COLO668 (cell line): ENCODE data around the gene CFTR.
A peak's percentile ranks its signal among the peaks of the same experiment; 100 is the strongest.

ENCODE experiments used
- DNase-seq: peaks from one replicate; lab custom pipeline; 2025; ENCODE audit not compliant: unreplicated experiment; lab: John Stamatoyannopoulos, UW

Gene CFTR

DNA sequence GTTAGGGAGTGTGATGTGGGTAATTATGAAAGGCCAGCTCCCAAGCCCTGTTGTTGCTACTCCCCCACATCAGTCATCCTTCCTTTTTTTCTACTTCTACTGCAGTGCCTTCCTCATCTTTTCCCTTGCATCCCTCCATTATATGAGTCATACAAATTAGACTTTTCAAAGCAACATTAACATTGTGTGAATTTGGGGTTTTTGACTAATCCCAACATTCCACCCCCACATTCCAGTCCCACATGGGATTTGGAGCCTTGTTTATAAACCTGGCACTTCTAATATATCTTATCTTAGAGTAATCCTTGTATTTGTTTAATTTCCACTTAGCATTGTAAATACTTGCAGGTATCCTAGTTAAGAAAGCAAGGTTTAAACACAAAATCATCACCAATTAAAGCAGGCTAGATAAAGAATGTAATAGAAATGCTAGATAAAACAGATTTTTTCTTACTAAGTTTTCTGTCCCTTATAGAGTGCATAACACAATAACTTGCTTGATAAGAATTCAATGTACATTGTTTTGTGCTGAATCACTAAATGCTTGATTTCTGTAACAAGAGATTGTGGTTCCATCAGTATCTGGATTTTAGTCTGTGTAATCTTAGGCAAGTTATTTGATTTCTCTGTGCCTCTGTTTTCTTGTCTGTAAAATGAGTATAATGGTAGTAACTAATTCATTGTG lies 165.8 kb downstream of the CFTR start:
- DNase-seq, result no peak

DNA sequence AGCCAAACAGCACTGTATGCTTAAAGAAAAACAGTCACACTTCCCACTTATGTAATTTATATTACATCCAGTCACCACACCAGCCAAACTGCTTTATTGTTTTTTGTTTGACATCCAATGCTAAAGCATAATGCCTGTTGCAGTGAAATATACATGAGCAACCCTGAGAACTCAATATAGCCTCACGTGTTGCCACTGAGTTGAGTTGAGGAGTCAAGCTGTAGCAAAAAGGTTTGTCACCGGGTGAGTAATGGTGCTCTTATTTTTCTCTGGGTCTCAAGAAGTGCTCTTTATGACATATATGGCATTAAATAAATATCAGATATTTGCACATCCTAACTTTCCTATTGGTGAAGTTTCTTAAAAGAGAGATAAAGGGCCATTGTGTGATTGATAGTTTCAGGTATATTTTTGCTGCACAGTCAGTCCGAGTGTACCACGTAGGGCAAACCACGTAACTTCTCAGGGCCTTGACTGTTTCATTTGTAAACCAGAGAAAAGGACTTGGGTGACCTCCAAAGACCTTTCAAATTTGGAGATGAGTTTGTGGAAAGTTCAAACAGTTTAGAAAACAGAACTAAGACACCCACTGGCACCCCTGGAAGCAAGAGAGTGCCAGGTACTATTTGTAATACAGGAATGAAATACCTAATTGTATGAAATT lies 168.5 kb downstream of the CFTR start:
- DNase-seq, result no peak

DNA sequence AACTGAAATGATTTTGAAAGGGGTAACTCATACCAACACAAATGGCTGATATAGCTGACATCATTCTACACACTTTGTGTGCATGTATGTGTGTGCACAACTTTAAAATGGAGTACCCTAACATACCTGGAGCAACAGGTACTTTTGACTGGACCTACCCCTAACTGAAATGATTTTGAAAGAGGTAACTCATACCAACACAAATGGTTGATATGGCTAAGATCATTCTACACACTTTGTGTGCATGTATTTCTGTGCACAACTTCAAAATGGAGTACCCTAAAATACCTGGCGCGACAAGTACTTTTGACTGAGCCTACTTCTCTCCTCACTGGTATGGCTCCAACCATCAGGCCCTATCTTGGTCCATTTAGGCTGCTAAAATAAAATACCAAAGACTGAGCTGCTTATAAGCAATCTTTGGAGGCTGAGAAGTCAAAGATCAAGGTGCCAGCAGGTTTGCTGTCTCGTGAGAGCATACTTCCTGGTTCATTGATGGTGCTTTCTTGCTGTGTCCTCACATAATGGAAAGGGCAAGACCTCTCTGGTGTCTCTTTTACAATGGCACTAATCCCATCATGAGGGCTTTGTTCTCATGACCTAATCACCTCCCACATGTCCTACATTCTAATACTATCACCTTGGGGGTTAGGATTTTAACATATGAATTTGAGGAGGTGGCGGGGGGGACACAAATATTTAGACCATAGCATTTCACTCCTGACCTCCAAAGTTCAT lies 173.3 kb downstream of the CFTR start:
- no peak for DNase-seq

DNA sequence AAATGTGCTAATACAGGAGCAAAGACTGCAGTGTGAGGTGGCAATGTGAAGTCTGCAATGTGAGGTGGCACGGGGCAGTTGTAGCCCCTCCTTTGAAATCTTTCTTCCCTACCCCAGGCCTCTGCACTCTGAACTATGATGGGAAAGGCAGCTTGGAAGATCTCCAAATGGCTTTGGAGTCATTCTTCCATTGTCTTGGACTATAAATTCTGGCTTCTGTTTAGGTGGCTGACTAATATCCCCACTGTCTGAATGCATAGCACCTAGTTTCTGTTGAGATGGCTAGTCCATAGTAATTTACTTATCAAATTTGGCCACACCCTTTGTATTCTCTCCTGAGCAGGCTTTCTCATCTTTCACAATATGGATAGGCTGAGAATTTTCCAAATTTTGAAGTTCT lies 175.0 kb downstream of the CFTR start:
- no peak for DNase-seq

DNA sequence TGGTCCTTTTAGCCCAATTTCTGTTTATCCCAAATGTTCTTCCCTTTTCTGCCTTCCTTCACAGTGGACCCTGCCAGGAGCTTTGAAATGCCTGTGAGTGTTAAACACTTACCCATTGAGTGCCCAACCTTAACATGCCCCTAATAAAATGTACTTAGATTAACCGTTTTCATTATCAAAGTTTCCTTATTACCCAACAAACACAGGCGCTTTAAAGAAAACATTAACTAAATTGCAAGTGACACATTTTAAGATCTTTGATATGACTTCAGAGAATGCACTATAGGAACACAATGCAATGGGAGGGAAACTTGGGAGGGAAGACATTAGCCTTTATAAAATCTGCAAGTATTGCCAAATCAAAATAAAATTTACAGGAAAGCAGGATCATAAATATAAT lies 177.0 kb downstream of the CFTR start:
- no peak for DNase-seq

DNA sequence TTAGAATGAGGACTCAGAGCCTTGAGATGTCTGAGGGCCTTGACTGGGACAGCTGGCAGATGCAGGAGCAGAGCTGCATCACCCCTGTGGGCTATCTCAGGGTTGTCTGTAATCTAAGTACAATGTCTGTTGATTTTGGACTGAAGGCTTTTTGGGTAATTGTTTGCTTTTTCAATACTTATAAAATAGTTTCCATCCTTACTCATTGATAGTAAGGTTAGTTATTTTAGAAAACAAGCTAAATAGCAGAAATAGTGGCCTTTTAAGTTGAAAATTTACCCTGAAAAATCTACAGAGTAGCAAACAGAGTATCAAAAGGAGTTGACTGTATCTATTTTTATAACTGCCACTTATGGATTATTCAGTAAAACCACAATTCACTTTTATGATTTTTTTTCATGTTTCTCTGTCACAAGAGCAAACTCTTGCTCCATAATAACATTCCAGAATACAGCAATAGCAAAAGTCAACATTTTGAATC lies 179.7 kb downstream of the CFTR start:
- no peak for DNase-seq

DNA sequence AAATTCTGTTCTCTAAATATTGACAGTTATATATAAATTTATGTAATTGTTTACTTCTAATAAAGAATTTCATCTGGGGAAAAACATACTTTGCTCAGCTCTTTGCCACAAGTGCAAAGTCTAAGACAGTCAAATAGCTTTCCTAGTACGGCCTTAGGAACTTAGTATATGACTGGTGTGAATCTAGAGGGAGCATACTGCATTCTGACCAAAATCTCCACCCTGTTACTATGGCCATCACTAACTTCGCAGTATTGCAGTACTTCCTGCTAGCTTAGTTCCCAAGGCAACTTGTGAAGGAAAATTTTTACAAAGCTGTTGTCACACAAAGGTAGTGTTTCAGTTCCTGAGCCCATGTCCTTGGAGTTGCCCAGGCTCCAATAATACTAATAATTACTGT lies 181.5 kb downstream of the CFTR start:
- no peak for DNase-seq

DNA sequence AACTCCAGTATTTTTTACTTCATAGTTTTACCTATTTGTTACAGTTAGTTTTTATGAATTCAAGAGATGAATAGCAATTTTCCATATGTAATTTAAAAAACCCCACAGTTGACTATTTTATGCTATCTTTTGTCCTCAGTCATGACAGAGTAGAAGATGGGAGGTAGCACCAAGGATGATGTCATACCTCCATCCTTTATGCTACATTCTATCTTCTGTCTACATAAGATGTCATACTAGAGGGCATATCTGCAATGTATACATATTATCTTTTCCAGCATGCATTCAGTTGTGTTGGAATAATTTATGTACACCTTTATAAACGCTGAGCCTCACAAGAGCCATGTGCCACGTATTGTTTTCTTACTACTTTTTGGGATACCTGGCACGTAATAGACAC lies 184.2 kb downstream of the CFTR start:
- no peak for DNase-seq

DNA sequence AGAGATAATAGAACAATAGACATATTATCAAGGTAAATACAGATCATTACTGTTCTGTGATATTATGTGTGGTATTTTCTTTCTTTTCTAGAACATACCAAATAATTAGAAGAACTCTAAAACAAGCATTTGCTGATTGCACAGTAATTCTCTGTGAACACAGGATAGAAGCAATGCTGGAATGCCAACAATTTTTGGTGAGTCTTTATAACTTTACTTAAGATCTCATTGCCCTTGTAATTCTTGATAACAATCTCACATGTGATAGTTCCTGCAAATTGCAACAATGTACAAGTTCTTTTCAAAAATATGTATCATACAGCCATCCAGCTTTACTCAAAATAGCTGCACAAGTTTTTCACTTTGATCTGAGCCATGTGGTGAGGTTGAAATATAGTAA lies 185.5 kb downstream of the CFTR start:
- DNase-seq, result no peak

DNA sequence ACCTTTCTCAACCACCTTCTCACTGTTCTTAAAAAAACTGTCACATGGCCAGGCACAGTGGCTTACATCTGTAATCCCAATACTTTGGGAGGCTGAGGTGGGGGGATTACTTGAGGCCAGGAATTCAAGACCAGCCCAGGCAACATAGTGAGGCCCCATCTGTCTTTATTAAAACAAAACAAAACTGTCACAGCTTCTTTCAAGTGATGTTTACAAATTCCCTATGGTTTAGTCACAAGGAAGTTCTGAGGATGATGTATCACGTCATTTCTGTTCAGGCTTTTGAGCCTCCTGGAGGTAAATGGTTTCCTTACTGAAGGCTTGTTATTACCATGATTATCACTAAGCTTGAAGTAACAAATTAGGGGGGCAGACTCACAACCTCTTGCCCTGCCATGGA lies 186.2 kb downstream of the CFTR start:
- no peak for DNase-seq

DNA sequence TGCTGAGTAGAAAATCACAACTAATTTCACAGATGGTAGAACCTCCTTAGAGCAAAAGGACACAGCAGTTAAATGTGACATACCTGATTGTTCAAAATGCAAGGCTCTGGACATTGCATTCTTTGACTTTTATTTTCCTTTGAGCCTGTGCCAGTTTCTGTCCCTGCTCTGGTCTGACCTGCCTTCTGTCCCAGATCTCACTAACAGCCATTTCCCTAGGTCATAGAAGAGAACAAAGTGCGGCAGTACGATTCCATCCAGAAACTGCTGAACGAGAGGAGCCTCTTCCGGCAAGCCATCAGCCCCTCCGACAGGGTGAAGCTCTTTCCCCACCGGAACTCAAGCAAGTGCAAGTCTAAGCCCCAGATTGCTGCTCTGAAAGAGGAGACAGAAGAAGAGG lies 186.9 kb downstream of the CFTR start:
- no peak for DNase-seq

DNA sequence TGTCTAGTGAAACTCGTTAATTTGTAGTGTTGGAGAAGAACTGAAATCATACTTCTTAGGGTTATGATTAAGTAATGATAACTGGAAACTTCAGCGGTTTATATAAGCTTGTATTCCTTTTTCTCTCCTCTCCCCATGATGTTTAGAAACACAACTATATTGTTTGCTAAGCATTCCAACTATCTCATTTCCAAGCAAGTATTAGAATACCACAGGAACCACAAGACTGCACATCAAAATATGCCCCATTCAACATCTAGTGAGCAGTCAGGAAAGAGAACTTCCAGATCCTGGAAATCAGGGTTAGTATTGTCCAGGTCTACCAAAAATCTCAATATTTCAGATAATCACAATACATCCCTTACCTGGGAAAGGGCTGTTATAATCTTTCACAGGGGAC lies 187.6 kb downstream of the CFTR start:
- DNase-seq, result no peak

DNA sequence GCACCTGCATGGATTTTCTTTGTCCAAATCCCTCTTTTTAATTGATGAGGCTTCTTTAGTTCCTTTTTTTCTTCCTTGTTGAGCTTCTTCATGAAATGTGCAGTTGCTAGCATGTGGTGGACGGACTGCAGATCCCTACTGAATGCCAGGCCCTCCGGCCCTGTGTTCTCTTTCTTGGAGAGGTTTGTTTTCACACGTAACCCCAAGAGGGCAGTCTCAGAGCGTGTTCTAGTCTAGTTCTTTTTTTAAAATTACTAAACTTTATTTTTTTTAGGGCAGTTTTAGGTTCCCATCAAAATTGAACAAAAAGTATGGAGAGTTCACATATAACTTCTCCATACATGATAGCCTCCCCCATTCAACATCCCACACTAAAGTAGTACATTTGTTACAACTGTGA lies 190.0 kb downstream of the CFTR start:
- DNase-seq, result no peak

DNA sequence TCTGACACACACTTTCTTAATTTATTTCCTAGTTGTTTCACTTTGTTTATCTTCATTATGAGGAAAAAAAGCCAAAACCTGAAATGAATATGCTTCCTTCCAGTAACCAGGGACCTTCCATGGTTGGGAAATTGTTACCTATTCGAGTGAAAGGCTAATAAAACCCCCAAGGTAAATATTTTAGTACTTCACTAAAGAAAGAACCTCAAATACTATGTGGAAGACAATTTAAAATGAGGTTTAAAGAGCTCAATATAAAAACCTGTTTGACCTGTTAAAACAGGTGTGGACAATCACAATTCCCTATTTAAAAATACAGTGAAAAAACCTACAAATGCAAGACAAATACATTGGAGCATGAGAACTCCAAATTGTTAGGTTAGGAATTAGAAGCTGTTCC lies 192.6 kb downstream of the CFTR start:
- no peak for DNase-seq

DNA sequence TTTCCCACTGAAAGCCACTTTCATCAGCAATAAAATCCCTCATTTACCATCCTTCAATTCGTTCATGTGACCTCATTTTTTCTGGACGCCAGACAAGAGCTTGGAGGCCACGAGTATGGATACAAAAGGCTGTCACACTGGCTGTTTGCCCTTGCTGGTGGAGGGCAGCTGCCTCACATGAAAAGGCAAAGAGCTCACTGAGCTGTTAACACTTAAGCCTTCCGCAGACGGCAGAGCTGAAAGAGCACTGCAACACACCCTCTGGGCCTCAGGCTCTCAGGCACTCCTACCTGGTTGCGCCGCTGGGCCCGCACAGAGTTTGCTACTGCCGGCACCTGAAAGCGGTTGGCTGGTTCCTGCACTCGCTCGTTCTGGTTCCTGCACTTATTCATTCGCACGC lies 193.5 kb downstream of the CFTR start:
- peak; percentile 83 for DNase-seq

DNA sequence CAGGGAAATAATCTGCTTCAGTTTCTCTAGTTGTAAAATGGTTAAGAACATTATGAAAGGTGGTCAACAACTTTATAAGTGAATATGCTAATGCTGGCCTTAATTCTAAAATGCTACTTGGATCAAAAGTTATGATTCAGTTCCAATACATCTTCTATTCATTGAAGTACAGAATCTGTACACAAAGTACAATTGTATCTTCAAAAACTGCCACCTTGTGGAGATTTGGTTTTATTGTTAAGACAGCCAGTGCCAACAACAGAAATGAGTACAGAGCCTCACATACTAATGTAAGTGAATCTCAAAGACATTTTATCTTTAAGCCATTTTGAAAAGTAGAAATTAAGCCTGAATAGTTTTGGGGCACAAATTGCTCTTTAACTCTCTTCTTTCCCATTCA lies 194.0 kb downstream of the CFTR start:
- DNase-seq, result no peak

DNA sequence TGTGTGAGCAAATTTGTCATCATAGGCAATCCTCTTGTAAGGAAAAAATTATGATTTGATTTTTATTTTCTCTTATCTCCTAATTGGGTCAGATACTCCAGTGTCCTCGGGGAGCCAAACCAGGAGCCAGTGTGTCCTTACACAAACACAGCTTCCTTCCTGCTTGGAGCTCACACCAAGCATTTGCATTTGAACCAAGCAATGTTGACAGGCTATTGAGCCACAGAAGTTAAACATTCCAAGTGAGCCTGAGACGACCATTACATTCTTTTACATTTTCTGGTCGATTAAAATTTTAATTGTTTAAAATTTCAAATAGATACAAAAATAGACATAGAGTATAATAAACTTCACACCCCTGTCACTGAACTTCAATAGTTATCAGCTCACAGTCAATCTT lies 194.8 kb downstream of the CFTR start:
- DNase-seq, result peak; percentile 17

DNA sequence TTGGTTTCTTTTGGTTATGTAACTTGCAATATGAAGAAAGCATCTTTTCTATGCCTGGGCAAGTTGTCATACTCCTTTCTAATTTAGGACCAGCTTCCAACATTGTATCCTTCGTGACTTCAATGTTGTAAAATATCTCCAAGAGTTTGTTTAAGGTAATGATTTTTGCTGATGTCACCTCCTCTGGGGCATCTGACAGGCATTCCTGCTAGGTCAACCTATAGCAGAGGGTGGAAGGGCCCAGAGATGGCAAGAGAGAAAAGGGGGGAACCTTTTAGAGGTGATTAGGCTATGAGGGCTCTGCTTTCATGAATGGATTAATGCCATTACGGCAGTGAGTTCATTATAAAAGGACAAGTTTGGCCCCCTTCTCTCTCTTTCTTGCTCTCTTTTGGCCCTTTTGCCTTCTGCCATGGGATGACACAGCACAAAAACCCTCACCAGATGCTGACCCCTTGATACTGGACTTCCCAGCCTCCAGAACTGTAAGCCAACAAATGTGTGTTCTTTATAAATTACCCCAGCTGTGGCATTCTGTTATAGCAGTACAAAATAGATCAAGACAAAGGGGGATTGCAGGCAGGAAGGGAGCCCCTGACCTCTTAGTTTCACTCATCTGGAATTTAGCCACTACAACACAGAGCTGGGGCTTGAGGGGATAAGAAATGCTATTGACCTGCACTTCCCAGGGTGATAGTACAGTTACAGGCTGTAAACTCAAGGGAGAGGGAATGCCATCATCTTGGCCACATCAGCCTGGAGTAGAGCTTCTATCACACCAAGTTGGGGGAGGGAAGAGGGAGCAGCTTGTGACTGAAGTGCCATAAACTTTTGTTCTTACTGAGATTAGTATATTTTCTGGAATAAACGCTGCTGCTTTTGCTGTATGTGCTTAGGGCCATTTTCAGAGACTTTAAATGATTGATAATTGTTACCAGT lies 195.9 kb downstream of the CFTR start:
- DNase-seq, result no peak

DNA sequence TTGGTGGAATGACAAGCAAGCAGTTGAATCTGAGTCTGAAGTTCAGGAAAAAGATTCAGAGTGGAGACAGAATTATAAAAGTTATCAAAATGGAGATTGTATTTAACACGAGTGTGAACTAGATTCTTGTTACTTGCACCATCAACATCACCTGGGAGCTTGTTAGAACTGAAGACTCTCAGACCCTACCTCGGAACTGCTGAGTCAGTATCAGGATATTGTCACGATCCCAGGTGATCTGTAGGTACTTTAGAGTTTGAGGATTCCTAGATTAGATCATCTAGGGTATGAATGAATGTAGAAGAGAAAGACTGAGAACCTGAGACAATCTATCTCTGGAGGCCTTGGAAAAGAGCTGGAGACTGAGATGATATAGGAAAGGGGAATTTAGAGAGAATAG lies 199.3 kb downstream of the CFTR start:
- DNase-seq, result no peak

DNA sequence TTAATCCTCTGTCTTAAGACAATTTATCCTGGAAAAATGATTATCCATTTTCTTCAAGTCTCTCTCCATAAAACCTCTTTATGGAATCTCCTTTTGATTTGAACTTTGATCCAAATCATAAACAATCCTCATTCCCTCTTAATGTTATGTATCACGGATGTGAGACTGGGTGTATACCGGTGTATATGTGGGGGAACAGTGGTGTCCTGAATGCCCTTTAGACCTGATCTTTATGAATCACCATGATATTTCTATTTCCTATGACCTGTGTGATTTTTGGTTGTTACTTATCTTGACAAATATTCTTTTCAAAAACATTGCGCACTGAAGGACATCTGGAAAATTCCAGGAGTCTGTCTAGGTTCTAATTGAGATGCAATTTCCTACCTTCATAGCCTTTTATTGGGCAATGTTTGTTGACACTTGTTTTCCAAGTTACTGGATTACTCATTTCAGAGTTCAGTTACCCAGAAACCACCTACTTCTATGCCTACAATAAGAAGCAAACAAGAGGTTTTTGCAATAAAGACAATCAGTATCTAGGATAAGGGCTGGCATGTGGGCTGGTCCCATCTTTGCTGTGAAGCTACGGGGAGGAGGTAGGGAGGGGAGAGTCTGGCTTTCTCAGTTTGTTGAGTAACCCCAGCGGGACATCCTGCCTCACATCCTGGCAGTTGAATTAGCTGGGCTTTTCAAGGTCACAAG lies 203.0 kb downstream of the CFTR start:
- DNase-seq, result no peak
